IMR-90 (cell line): ENCODE data around the gene RXFP1. TPM values are rescaled to one million over a fixed set of nuclear protein-coding genes. Genes with fewer than 3 reads are reported as not detected.

Source experiments
- ATAC-seq: fragments of 200-7000 bp; cut with Tn5 transposase; 2 replicates; pipeline ENCODE4 v1.9.1; 2020; ENCODE audit warnings: low read depth, mild to moderate bottlenecking, moderate library complexity
- BruUV-seq: library from RNA; stranded (reverse); fragments of 400-500 nt; replicated peaks from 2 replicates; lab custom pipeline; 2021; lab: Mats Ljungman, UMichigan
- CTCF ChIA-PET: fragments of 300-600 bp; formaldehyde crosslinking; extraction: SDS; loops from one replicate; lab custom pipeline; 2021; ENCODE audit warnings: antibody characterized with exemption; lab: Yijun Ruan, JAX
- POLR2A ChIA-PET: fragments of 300-600 bp; sonication (Branson Sonifier 250); formaldehyde crosslinking; loops from one replicate; lab custom pipeline; 2022; ENCODE audit warnings: antibody characterized with exemption; ENCODE audit not compliant: unreplicated experiment; lab: Charles Lee
- DNase-seq: peaks from one replicate; pipeline ENCODE4 v3.0.0; 2013
- H2AFZ ChIP-seq: replicated peaks from 2 replicates; pipeline ENCODE3; 2013; ENCODE audit warnings: low read length, mild to moderate bottlenecking; ENCODE audit not compliant: poor library complexity
- H2AK5ac ChIP-seq: 2 replicates; pipeline ENCODE4 v1.6.1; 2013; ENCODE audit warnings: low read depth, low read length, inconsistent platforms
- H2AK9ac ChIP-seq: replicated peaks from 2 replicates; pipeline ENCODE3; 2013; ENCODE audit warnings: mild to moderate bottlenecking, low read depth, low read length, moderate library complexity; ENCODE audit not compliant: poor library complexity
- H2BK120ac ChIP-seq: 2 replicates; pipeline ENCODE4 v1.6.1; 2013; ENCODE audit warnings: low read depth, low read length, inconsistent platforms
- H2BK15ac ChIP-seq: 3 replicates; pipeline ENCODE4 v1.6.1; 2013; ENCODE audit warnings: low read depth, low read length, inconsistent platforms
- H2BK20ac ChIP-seq: 2 replicates; pipeline ENCODE4 v1.6.1; 2013; ENCODE audit warnings: low read depth, mild to moderate bottlenecking, inconsistent platforms, low read length, moderate library complexity
- H2BK5ac ChIP-seq: 2 replicates; pipeline ENCODE4 v1.6.1; 2013; ENCODE audit warnings: mild to moderate bottlenecking, low read depth, low read length, inconsistent platforms; ENCODE audit not compliant: poor library complexity, severe bottlenecking
- H3K14ac ChIP-seq: replicated peaks from 2 replicates; pipeline ENCODE4 v1.6.1; 2013; ENCODE audit warnings: low read depth, low read length, inconsistent platforms
- H3K18ac ChIP-seq: 2 replicates; pipeline ENCODE4 v1.6.1; 2013; ENCODE audit warnings: low read depth, low read length, control low read depth
- H3K23ac ChIP-seq: 2 replicates; pipeline ENCODE4 v1.6.1; 2013; ENCODE audit warnings: low read depth, low read length, inconsistent platforms
- H3K27ac ChIP-seq: 2 replicates; pipeline ENCODE4 v1.5.1; 2013; ENCODE audit warnings: mild to moderate bottlenecking, control low read depth, low read length; ENCODE audit not compliant: insufficient read depth
- H3K27me3 ChIP-seq: 2 replicates; pipeline ENCODE4 v1.6.1; 2013; ENCODE audit warnings: low read length; ENCODE audit not compliant: control insufficient read depth, insufficient read depth
- H3K36me3 ChIP-seq: 2 replicates; pipeline ENCODE4 v1.6.1; 2013; ENCODE audit warnings: low read length, mixed read lengths; ENCODE audit not compliant: control insufficient read depth, insufficient read depth
- H3K4ac ChIP-seq: 2 replicates; pipeline ENCODE4 v1.6.1; 2013; ENCODE audit warnings: low read depth, low read length, inconsistent platforms
- H3K4me1 ChIP-seq: 2 replicates; pipeline ENCODE4 v1.6.1; 2013; ENCODE audit warnings: low read length, mixed read lengths; ENCODE audit not compliant: control insufficient read depth, insufficient read depth
- H3K4me2 ChIP-seq: 2 replicates; pipeline ENCODE4 v1.6.1; 2013; ENCODE audit warnings: low read depth, mild to moderate bottlenecking, control low read depth, low read length, moderate library complexity
- H3K4me3 ChIP-seq: 2 replicates; pipeline ENCODE4 v1.5.1; 2013; ENCODE audit warnings: low read depth, mild to moderate bottlenecking, control low read depth, low read length, moderate library complexity; ENCODE audit not compliant: insufficient read depth
- H3K56ac ChIP-seq: 2 replicates; pipeline ENCODE4 v1.6.1; 2013; ENCODE audit warnings: low read length, inconsistent platforms; ENCODE audit not compliant: insufficient read depth; ENCODE audit errors: extremely low read depth
- H3K79me1 ChIP-seq, 2 experiments: 2 replicates each; pipeline ENCODE4 v1.6.1; 2013; ENCODE audit warnings: low read length in 2 of 2, inconsistent platforms in 1 of 2, low read depth in 1 of 2
- H3K9ac ChIP-seq: 2 replicates; pipeline ENCODE4 v1.6.1; 2013; ENCODE audit warnings: low read depth, low read length, control low read depth
- H3K9me1 ChIP-seq: 2 replicates; pipeline ENCODE4 v1.6.1; 2013; ENCODE audit warnings: low read length, inconsistent platforms; ENCODE audit not compliant: insufficient read depth
- H3K9me3 ChIP-seq: 2 replicates; pipeline ENCODE4 v1.6.1; 2013; ENCODE audit warnings: low read length; ENCODE audit not compliant: control insufficient read depth, insufficient read depth
- H4K20me1 ChIP-seq: 2 replicates; pipeline ENCODE4 v1.6.1; 2013; ENCODE audit warnings: low read length, inconsistent platforms; ENCODE audit not compliant: insufficient read depth
- H4K5ac ChIP-seq: 2 replicates; pipeline ENCODE4 v1.6.1; 2013; ENCODE audit warnings: mild to moderate bottlenecking, low read depth, low read length, control low read depth
- H4K8ac ChIP-seq, 2 experiments: 2 replicates each; pipeline ENCODE4 v1.6.1; 2013; ENCODE audit warnings: low read depth in 2 of 2, low read length in 2 of 2, control low read depth in 1 of 2, inconsistent platforms in 1 of 2
- H4K91ac ChIP-seq: 2 replicates; pipeline ENCODE4 v1.6.1; 2013; ENCODE audit warnings: low read depth, low read length, inconsistent platforms; ENCODE audit not compliant: insufficient read depth
- POLR2A ChIP-seq: IDR thresholded peaks from 2 replicates; pipeline ENCODE4 v1.6.1; 2012; ENCODE audit warnings: mild to moderate bottlenecking, low read depth, low read length
- RAD21 ChIP-seq: IDR thresholded peaks from 2 replicates; pipeline ENCODE4 v1.6.1; 2012; ENCODE audit warnings: low read length, improper control_type of control experiment
- WGBS, 2 experiments: methylation state at CpG; one replicate each; pipeline versions ENCODE4 v1.1.5 to v1.1.7; 2013; ENCODE audit warnings: missing lambda C conversion rate in 2 of 2; ENCODE audit not compliant: insufficient read length in 1 of 2; ENCODE audit errors: extremely low coverage in 2 of 2; 5-methylcytosine and 5-hydroxymethylcytosine counted together
- dilution Hi-C: fragments of 300-500 bp; cut with HindIII; formaldehyde crosslinking; loops from one replicate; pipeline ENCODE4 v1.14.3; 2018; ENCODE audit warnings: low sequenced_read_pairs; ENCODE audit not compliant: unreplicated experiment
- in situ Hi-C: fragments of 300-500 bp; cut with MboI; formaldehyde crosslinking; loops from 3 replicates; pipeline ENCODE4 v1.14.3; 2019; ENCODE audit warnings: low sequenced_read_pairs, inconsistent platforms, mixed read lengths
- intact Hi-C: fragments of 100-400 bp; cut with micrococcal nuclease; formaldehyde crosslinking; loops from 2 replicates; pipeline ENCODE4 v1.10.0; 2022
- polyA plus RNA-seq, 3 experiments: library from polyadenylated mRNA; depleted of rRNA; stranded (reverse); fragments of >200 nt; gene quantifications; 2 replicates each; pipeline ENCODE4 v1.2.3, GENCODE V29; 2012; ENCODE audit warnings: low replicate concordance in 1 of 3
- total RNA-seq: library from RNA; depleted of rRNA; stranded (reverse); fragments of >200 nt; gene quantifications from 2 replicates; pipeline ENCODE4 v1.2.3, GENCODE V29; 2012

RXFP1 gene
- total and polyA plus RNA-seq, 2 of the 4 experiments (the other 2 are of a cell fraction), result not detected

DNA sequence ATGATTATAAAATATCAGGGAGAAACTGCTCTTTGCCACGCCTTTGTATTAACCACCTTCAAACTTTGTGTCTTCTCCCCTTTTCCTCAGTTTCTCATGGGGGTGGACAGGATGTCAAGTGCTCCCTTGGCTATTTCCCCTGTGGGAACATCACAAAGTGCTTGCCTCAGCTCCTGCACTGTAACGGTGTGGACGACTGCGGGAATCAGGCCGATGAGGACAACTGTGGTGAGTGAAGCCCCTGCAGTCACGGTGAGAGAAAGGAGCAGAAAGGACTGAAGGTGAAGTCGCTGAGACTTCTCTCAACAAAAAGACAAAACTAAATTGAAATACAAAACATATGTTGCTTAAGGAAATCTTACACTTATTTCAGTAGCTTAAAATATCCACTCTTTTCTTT lies 50.9 kb downstream of the RXFP1 start:
- dilution Hi-C loops, result no loop called here
- H3K79me1 ChIP-seq, result no peaks in the 10 kb centered on the region
- no peak for DNase-seq

More for the DNA sequence above, 50.9 kb downstream of the RXFP1 start:
- Histone ChIP-seq H2BK20ac (no peak overlapping the region), H4K8ac (no peak overlapping the region), H3K27me3 (peaks cover 2% of the 10 kb centered on the region; the same call in 1 of the 2 replicates), H3K36me3 (no peaks in the 10 kb centered on the region), H3K9me1 (no peaks in the 10 kb centered on the region), H4K91ac (no peak overlapping the region), H2BK5ac (no peak overlapping the region), H3K56ac (no peak overlapping the region), H3K14ac (no peak overlapping the region), H3K9ac (no peak overlapping the region), H2AK9ac (no peak overlapping the region), H4K5ac (no peak overlapping the region), H3K23ac (no peak overlapping the region), H3K4me2 (no peak overlapping the region), H2AFZ (no peak overlapping the region), H2BK120ac (no peak overlapping the region), H3K18ac (no peak overlapping the region), H3K27ac (no peak overlapping the region), H4K20me1 (no peaks in the 10 kb centered on the region), H3K4ac (no peak overlapping the region), H3K4me1 (no peaks in the 10 kb centered on the region), H2AK5ac (no peak overlapping the region), H3K9me3 (no peaks in the 10 kb centered on the region), H2BK15ac (no peak overlapping the region), H3K4me3 (no peak overlapping the region)
- TF ChIP-seq RAD21 (no peak), POLR2A (no peak)
- no peak for ATAC-seq
- ChIA-PET CTCF (no interaction called here), POLR2A (no interaction called here)
- intact Hi-C loops (no loop called here), in situ Hi-C loops (no loop called here)
- no TSS peak for BruUV-seq
- WGBS, 2 experiments, result no CpG with 5 or more reads among the region's 7 CpGs
